Measurements from ENCODE around the gene CDKAL1. TPM values are rescaled to one million over a fixed set of nuclear protein-coding genes. Genes with fewer than 3 reads are reported as not detected.

Gene CDKAL1
- total and polyA plus RNA-seq, 2 experiments from 2014 or later, result 14.4 to 19.5 TPM

DNA sequence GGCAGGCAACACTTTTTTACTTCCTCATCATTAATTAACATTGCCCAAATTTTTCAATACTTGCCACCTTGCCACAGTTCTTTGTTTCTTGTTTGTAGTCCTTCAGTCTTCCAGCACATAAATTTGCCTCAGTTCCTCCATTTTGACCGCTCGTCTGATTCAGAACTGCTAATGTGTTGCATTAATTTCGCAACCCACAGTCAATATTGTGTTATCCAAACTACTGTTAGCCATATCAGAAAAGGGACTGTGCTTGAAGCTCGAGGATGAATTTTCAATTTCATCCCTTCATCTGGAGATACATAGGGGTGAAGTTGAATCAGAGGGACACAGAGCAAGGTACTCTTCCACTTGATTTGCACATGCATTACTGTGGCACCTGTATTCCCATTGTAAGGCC, 421.5 kb downstream of the CDKAL1 start:
- H3K9me2 ChIP-seq (replicated peaks; ENCODE audit: insufficient read depth), result no peaks in the 10 kb centered on the region
- H3K79me2 ChIP-seq, result no peaks in the 10 kb centered on the region
- no peaks in the 10 kb centered on the region for H3K9me3 ChIP-seq (ENCODE audit: low read depth)
- no peaks in the 10 kb centered on the region for H3K4me1 ChIP-seq (ENCODE audit: insufficient read depth)
- H3K27me3 ChIP-seq, result no peaks in the 10 kb centered on the region
- no peaks in the 10 kb centered on the region for H4K20me1 ChIP-seq (ENCODE audit: insufficient read depth, poor library complexity, severe bottlenecking)
- H3K27ac ChIP-seq, result no peak overlapping the region
- no peak overlapping the region for H3K4me3 ChIP-seq
- no peaks in the 10 kb centered on the region for H3K36me3 ChIP-seq (replicated peaks; ENCODE audit: insufficient read depth, low read depth)
- TF ChIP-seq EZH2phosphoT487 (IDR thresholded peaks at IDR 0.05; ENCODE audit: low read depth, severe bottlenecking, unreplicated experiment), result no peak
- DNase-seq (ENCODE audit: low spot score), result no peak
- H2AFZ ChIP-seq, result no peak overlapping the region
- no peak overlapping the region for H3K4me2 ChIP-seq
- WGBS (ENCODE audit: low lambda C conversion rate, missing lambda C conversion rate), result 96% methylated on average over 4 of the region's 4 CpGs

DNA sequence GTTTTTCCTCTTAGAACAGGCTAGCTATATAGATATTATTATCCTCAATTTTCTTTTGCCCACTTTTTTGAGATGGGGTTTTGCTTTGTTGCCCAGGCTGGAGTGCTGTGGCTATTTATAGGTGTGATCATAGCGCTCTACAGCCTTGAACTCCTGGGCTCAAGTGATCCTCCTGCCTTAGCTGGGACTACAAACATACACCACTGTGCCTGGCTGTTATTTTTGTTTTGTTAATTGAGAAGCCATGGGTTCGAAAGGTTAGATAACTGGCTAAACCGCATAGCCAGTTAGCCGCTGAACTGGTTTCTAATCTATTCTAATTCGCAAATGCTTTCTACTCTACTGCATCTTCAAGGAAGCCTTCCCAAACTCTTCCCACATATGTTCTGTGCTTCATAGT, 425.8 kb downstream of the CDKAL1 start:
- TF ChIP-seq EZH2 (IDR thresholded peaks at IDR 0.05; ENCODE audit: borderline replicate concordance), result no peak
- TF ChIP-seq, protein P1, sequence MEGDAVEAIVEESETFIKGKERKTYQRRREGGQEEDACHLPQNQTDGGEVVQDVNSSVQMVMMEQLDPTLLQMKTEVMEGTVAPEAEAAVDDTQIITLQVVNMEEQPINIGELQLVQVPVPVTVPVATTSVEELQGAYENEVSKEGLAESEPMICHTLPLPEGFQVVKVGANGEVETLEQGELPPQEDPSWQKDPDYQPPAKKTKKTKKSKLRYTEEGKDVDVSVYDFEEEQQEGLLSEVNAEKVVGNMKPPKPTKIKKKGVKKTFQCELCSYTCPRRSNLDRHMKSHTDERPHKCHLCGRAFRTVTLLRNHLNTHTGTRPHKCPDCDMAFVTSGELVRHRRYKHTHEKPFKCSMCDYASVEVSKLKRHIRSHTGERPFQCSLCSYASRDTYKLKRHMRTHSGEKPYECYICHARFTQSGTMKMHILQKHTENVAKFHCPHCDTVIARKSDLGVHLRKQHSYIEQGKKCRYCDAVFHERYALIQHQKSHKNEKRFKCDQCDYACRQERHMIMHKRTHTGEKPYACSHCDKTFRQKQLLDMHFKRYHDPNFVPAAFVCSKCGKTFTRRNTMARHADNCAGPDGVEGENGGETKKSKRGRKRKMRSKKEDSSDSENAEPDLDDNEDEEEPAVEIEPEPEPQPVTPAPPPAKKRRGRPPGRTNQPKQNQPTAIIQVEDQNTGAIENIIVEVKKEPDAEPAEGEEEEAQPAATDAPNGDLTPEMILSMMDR (IDR thresholded peaks at IDR 0.05; ENCODE audit: poor library complexity), result no peak
- no peak for TF ChIP-seq EZH2phosphoT487 (IDR thresholded peaks at IDR 0.05; ENCODE audit: low read depth, severe bottlenecking, unreplicated experiment)
- Histone ChIP-seq H3K27me3 (no peaks in the 10 kb centered on the region), H2AFZ (no peak overlapping the region), H4K20me1 (ENCODE audit: insufficient read depth, poor library complexity, severe bottlenecking) (no peaks in the 10 kb centered on the region), H3K4me1 (ENCODE audit: insufficient read depth) (no peaks in the 10 kb centered on the region), H3K36me3 (replicated peaks; ENCODE audit: insufficient read depth, low read depth) (no peaks in the 10 kb centered on the region), H3K4me3 (no peak overlapping the region), H3K79me2 (no peaks in the 10 kb centered on the region), H3K9me2 (replicated peaks; ENCODE audit: insufficient read depth) (no peaks in the 10 kb centered on the region), H3K9me3 (ENCODE audit: low read depth) (no peaks in the 10 kb centered on the region), H3K27ac (no peak overlapping the region), H3K4me2 (no peak overlapping the region)
- WGBS (ENCODE audit: low lambda C conversion rate, missing lambda C conversion rate), result 90% methylated on average over 5 of the region's 5 CpGs
- no peak for DNase-seq (ENCODE audit: low spot score)

DNA sequence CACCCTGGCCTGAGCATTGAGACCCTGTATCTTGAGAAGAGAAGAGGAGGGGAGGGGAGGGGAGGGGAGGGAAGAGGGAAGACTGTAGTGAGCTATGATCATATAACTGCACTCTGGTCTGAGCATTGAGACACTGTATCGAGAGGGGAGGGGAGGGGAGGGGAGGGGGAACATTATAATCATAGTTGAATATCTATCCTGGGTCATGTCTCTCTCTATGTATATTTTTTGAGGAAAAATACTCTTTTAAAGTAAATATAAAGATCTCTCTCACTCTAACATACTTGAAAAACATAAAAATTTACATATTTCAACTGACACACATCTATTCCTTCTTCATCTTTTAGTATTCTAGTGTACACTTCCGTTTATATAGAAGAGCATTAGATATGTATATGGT, 431.0 kb downstream of the CDKAL1 start:
- no peaks in the 10 kb centered on the region for H3K9me2 ChIP-seq (replicated peaks; ENCODE audit: insufficient read depth)
- DNase-seq (ENCODE audit: low spot score), result no peak
- no peak overlapping the region for H2AFZ ChIP-seq
- 79% methylated on average over 2 of the region's 2 CpGs for WGBS (ENCODE audit: low lambda C conversion rate, missing lambda C conversion rate)
- H3K4me2 ChIP-seq, result no peak overlapping the region
- H4K20me1 ChIP-seq (ENCODE audit: insufficient read depth, poor library complexity, severe bottlenecking), result no peaks in the 10 kb centered on the region
- H3K36me3 ChIP-seq (replicated peaks; ENCODE audit: insufficient read depth, low read depth), result no peaks in the 10 kb centered on the region
- no peaks in the 10 kb centered on the region for H3K79me2 ChIP-seq
- no peaks in the 10 kb centered on the region for H3K27me3 ChIP-seq
- H3K4me1 ChIP-seq (ENCODE audit: insufficient read depth), result no peaks in the 10 kb centered on the region
- H3K9me3 ChIP-seq (ENCODE audit: low read depth), result no peaks in the 10 kb centered on the region
- TF ChIP-seq EZH2 (IDR thresholded peaks at IDR 0.05; ENCODE audit: borderline replicate concordance), result no peak
- TF ChIP-seq EZH2phosphoT487 (IDR thresholded peaks at IDR 0.05; ENCODE audit: low read depth, severe bottlenecking, unreplicated experiment), result no peak
- TF ChIP-seq, protein P1 (IDR thresholded peaks at IDR 0.05; ENCODE audit: poor library complexity), result no peak
- H3K27ac ChIP-seq, result no peak overlapping the region
- no peak overlapping the region for H3K4me3 ChIP-seq

DNA sequence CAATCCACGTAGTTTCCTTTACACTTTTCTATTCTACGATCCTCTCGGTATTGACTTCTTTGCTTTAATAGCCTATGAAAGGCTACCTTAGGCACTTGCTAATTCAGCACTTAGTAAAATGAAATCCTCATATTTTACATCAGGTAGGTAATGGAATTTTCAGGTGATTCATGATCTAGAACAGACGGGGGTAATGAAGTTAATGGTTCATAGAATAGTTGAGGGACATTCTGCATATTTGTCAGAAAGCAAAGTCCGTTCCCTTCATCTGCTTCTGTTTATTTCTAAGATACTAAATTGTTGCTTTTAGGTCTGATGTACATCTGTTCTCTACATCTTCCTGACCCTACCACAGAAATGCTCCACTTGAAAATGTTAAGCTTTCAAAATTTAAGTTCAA, 431.7 kb downstream of the CDKAL1 start:
- H3K4me3 ChIP-seq, result no peak overlapping the region
- H3K9me2 ChIP-seq (replicated peaks; ENCODE audit: insufficient read depth), result no peaks in the 10 kb centered on the region
- H3K9me3 ChIP-seq (ENCODE audit: low read depth), result no peaks in the 10 kb centered on the region
- no peaks in the 10 kb centered on the region for H3K4me1 ChIP-seq (ENCODE audit: insufficient read depth)
- TF ChIP-seq EZH2 (IDR thresholded peaks at IDR 0.05; ENCODE audit: borderline replicate concordance) (no peak), EZH2phosphoT487 (IDR thresholded peaks at IDR 0.05; ENCODE audit: low read depth, severe bottlenecking, unreplicated experiment) (no peak)
- TF ChIP-seq, protein P1 (IDR thresholded peaks at IDR 0.05; ENCODE audit: poor library complexity), result no peak
- no peaks in the 10 kb centered on the region for H3K79me2 ChIP-seq
- DNase-seq (ENCODE audit: low spot score), result no peak
- no peak overlapping the region for H3K4me2 ChIP-seq
- H4K20me1 ChIP-seq (ENCODE audit: insufficient read depth, poor library complexity, severe bottlenecking), result no peaks in the 10 kb centered on the region
- no peak overlapping the region for H2AFZ ChIP-seq
- H3K36me3 ChIP-seq (replicated peaks; ENCODE audit: insufficient read depth, low read depth), result no peaks in the 10 kb centered on the region
- 72% methylated on average over 5 of the region's 5 CpGs for WGBS (ENCODE audit: low lambda C conversion rate, missing lambda C conversion rate)
- H3K27me3 ChIP-seq, result no peaks in the 10 kb centered on the region
- no peak overlapping the region for H3K27ac ChIP-seq

Measured in hepatocyte (in vitro differentiated cells).